ENCODE results near the gene NADSYN1. TPM values are rescaled to one million over a fixed set of nuclear protein-coding genes. Genes with fewer than 3 reads are reported as not detected.

NADSYN1 gene
- total RNA-seq, 1 donor from 2014 or later: 87.9 TPM

DNA sequence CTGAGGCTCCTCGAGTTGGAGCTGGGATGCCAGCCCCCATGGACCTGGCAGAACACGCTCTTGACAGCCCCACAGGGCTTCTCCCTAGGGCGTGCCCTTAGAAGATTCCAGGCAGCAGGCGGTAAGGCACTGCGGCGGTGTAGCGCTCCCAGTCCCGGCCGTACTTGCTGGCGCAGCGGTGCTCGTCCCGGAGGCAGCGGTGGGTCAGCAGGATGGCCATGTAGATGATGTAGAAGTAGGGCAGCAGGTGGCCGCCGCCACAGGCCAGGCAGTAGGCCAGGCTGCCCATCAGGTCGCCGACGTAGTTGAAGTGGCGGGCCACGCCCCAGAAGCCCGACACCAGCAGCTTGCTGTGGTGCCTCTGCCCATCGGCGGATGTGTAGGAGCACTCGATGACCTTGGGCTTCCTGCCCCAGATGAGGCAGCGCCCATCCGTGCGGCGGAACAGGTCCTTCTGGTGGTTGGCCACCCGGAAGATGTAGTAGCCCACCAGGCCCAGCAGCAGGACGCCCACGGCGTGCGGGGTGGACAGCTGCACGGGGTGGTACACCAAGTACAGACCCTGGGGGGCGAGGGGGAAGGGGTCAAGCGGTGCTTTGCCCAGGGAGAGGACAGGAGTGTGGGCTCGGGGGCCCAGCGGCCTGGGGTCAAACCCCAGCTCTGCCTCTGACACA is 17.6 kb upstream of the NADSYN1 start:
- Mint-ChIP-seq H3K4me1 (ENCODE audit: low read depth, unreplicated experiment) (no peaks in the 10 kb centered on the region), H3K36me3 (ENCODE audit: low read depth, unreplicated experiment) (peaks cover 16% of the 10 kb centered on the region), H3K27ac (ENCODE audit: unreplicated experiment) (no peak overlapping the region), H3K4me3 (ENCODE audit: unreplicated experiment) (no peak overlapping the region), H3K9me3 (ENCODE audit: unreplicated experiment) (no peaks in the 10 kb centered on the region), H3K27me3 (ENCODE audit: low read depth, unreplicated experiment) (no peaks in the 10 kb centered on the region)
- Histone ChIP-seq H4K20me1 (ENCODE audit: insufficient read depth, low read length) (peaks cover 8% of the 10 kb centered on the region), H3K9ac (ENCODE audit: low read length) (no peak overlapping the region), H3K4me2 (ENCODE audit: low read length) (no peak overlapping the region), H3K9me3 (ENCODE audit: insufficient read depth, low read depth, low read length) (no peaks in the 10 kb centered on the region), H3K4me3 (ENCODE audit: insufficient read depth, low read depth, low read length) (no peak overlapping the region), H3K27ac (ENCODE audit: low read depth, low read length) (no peak overlapping the region), H3K4me1 (ENCODE audit: insufficient read depth, low read length) (no peaks in the 10 kb centered on the region), H3K27me3 (ENCODE audit: insufficient read depth, low read length) (no peaks in the 10 kb centered on the region), H3K79me2 (ENCODE audit: insufficient read depth, low read length) (no peaks in the 10 kb centered on the region), H3K36me3 (ENCODE audit: insufficient read depth, low read length) (peaks cover 12% of the 10 kb centered on the region), H2AFZ (ENCODE audit: low read depth, low read length) (no peak overlapping the region)
- FAIRE-seq (no peak), DNase-seq (ENCODE audit: low read depth) (no peak)
- no peak for TF ChIP-seq EZH2 (IDR thresholded peaks at IDR 0.05; ENCODE audit: insufficient read depth, low read length)
- TF ChIP-seq CTCF (IDR thresholded peaks at IDR 0.05; ENCODE audit: insufficient read depth, low read depth, low read length): no peak

DNA sequence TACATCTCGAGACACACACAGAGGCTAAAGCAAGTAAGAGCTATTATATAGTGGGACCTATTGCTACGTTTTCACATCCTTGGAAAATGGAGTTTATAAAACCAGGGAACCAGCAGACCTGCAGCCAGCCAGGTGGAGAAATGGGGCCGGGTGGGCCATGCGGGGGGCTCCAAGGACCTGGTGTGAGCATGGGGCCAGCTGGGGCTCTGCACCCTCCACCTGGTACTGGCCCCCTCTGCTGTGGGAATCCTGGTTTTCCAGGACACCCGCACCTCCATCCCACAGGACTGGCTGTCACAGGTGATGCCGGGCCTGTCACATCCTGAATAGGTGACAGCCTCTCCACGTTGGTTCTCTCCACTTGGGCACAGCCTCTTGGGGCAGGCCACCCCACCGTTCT is 16.1 kb upstream of the NADSYN1 start:
- H3K4me1 ChIP-seq (ENCODE audit: insufficient read depth, low read length): no peaks in the 10 kb centered on the region
- H3K27ac Mint-ChIP-seq (ENCODE audit: unreplicated experiment): no peak overlapping the region
- H4K20me1 ChIP-seq (ENCODE audit: insufficient read depth, low read length): peaks cover 8% of the 10 kb centered on the region
- no peak overlapping the region for H2AFZ ChIP-seq (ENCODE audit: low read depth, low read length)
- no peaks in the 10 kb centered on the region for H3K79me2 ChIP-seq (ENCODE audit: insufficient read depth, low read length)
- H3K9ac ChIP-seq (ENCODE audit: low read length): no peak overlapping the region
- no peak overlapping the region for H3K4me3 ChIP-seq (ENCODE audit: insufficient read depth, low read depth, low read length)
- H3K9me3 Mint-ChIP-seq (ENCODE audit: unreplicated experiment): no peaks in the 10 kb centered on the region
- peaks cover 17% of the 10 kb centered on the region for H3K36me3 ChIP-seq (ENCODE audit: insufficient read depth, low read length)
- no peaks in the 10 kb centered on the region for H3K27me3 Mint-ChIP-seq (ENCODE audit: low read depth, unreplicated experiment)
- no peak overlapping the region for H3K4me2 ChIP-seq (ENCODE audit: low read length)
- peaks cover 20% of the 10 kb centered on the region for H3K36me3 Mint-ChIP-seq (ENCODE audit: low read depth, unreplicated experiment)
- FAIRE-seq (no peak), DNase-seq (ENCODE audit: low read depth) (no peak)
- TF ChIP-seq CTCF (IDR thresholded peaks at IDR 0.05; ENCODE audit: insufficient read depth, low read depth, low read length) (no peak), EZH2 (IDR thresholded peaks at IDR 0.05; ENCODE audit: insufficient read depth, low read length) (no peak)
- H3K4me3 Mint-ChIP-seq (ENCODE audit: unreplicated experiment): no peak overlapping the region
- H3K4me1 Mint-ChIP-seq (ENCODE audit: low read depth, unreplicated experiment): no peaks in the 10 kb centered on the region
- H3K9me3 ChIP-seq (ENCODE audit: insufficient read depth, low read depth, low read length): no peaks in the 10 kb centered on the region
- H3K27ac ChIP-seq (ENCODE audit: low read depth, low read length): no peak overlapping the region
- no peaks in the 10 kb centered on the region for H3K27me3 ChIP-seq (ENCODE audit: insufficient read depth, low read length)

DNA sequence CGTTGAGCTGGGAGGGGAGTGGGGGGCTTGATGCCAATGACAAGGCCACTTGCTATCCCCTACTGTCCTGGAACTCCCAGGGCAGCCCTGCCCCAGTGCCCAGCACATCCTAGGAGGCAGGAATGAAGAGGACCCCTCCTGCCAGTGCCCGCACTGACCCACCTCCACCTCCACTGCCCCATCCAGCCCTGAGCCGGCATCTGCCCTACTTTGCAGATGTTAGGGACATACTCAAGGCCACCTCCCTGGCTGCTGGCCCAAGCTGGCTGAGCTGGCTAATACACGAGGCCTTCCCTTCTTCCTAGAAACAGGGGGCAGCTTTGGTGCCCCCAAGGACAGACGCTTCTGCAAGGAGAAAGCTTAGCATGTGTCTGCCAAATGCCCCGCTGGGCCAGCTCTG is 15.6 kb upstream of the NADSYN1 start:
- no peaks in the 10 kb centered on the region for H3K27me3 Mint-ChIP-seq (ENCODE audit: low read depth, unreplicated experiment)
- H3K4me3 ChIP-seq (ENCODE audit: insufficient read depth, low read depth, low read length): no peak overlapping the region

More for the DNA sequence above, 15.6 kb upstream of the NADSYN1 start:
- Histone ChIP-seq H3K36me3 (ENCODE audit: insufficient read depth, low read length) (peaks cover 17% of the 10 kb centered on the region), H3K27me3 (ENCODE audit: insufficient read depth, low read length) (no peaks in the 10 kb centered on the region), H3K9me3 (ENCODE audit: insufficient read depth, low read depth, low read length) (no peaks in the 10 kb centered on the region), H3K27ac (ENCODE audit: low read depth, low read length) (no peak overlapping the region), H2AFZ (ENCODE audit: low read depth, low read length) (no peak overlapping the region), H4K20me1 (ENCODE audit: insufficient read depth, low read length) (peaks cover 8% of the 10 kb centered on the region), H3K4me1 (ENCODE audit: insufficient read depth, low read length) (no peaks in the 10 kb centered on the region), H3K4me2 (ENCODE audit: low read length) (no peak overlapping the region), H3K79me2 (ENCODE audit: insufficient read depth, low read length) (no peaks in the 10 kb centered on the region), H3K9ac (ENCODE audit: low read length) (no peak overlapping the region)
- no peak for DNase-seq (ENCODE audit: low read depth)
- H3K36me3 Mint-ChIP-seq (ENCODE audit: low read depth, unreplicated experiment): peaks cover 24% of the 10 kb centered on the region
- FAIRE-seq: no peak
- no peak overlapping the region for H3K27ac Mint-ChIP-seq (ENCODE audit: unreplicated experiment)
- TF ChIP-seq CTCF (IDR thresholded peaks at IDR 0.05; ENCODE audit: insufficient read depth, low read depth, low read length) (no peak), EZH2 (IDR thresholded peaks at IDR 0.05; ENCODE audit: insufficient read depth, low read length) (no peak)
- no peaks in the 10 kb centered on the region for H3K4me1 Mint-ChIP-seq (ENCODE audit: low read depth, unreplicated experiment)
- peak overlapping the region; percentile 14 for H3K4me3 Mint-ChIP-seq (ENCODE audit: unreplicated experiment)
- H3K9me3 Mint-ChIP-seq (ENCODE audit: unreplicated experiment): no peaks in the 10 kb centered on the region

All from astrocyte (in vitro differentiated cells and primary cell).